Nephron progenitor cell (in vitro differentiated cells): ENCODE measurements around the gene PIM3.

Experiments
- DNase-seq: peaks from one replicate; pipeline ENCODE4 v3.0.0; 2021
- H3K27ac Mint-ChIP-seq: 2 replicates; pipeline ENCODE4 v1.8.0; 2021; ENCODE audit warnings: mild to moderate bottlenecking, moderate library complexity, mixed read lengths
- H3K27me3 Mint-ChIP-seq: 2 replicates; pipeline ENCODE4 v1.8.0; 2021; ENCODE audit warnings: mild to moderate bottlenecking, low read depth, mixed read lengths; ENCODE audit not compliant: poor library complexity
- H3K36me3 Mint-ChIP-seq: 2 replicates; pipeline ENCODE4 v1.8.0; 2021; ENCODE audit warnings: low read depth, mixed read lengths
- H3K4me1 Mint-ChIP-seq: 2 replicates; pipeline ENCODE4 v1.8.0; 2021; ENCODE audit warnings: mixed read lengths
- H3K4me3 Mint-ChIP-seq: 2 replicates; pipeline ENCODE4 v1.8.0; 2021; ENCODE audit warnings: mild to moderate bottlenecking, moderate library complexity, mixed read lengths
- H3K9me3 Mint-ChIP-seq: 2 replicates; pipeline ENCODE4 v1.8.0; 2021; ENCODE audit warnings: mild to moderate bottlenecking, moderate library complexity, mixed read lengths
- CTCF ChIP-seq: fragments of 200-600 bp; sonication (generic); IDR thresholded peaks from 2 replicates; pipeline ENCODE4 v1.5.0; 2021; ENCODE audit warnings: antibody characterized with exemption

Gene PIM3

GRCh38 chr22:49915610-49916009 lies 45.0 kb upstream of the PIM3 start:
- no peak for TF ChIP-seq CTCF
- Mint-ChIP-seq H3K27ac (no peak overlapping the region), H3K27me3 (no peaks in the 10 kb centered on the region), H3K36me3 (peaks cover 4% of the 10 kb centered on the region), H3K9me3 (no peaks in the 10 kb centered on the region), H3K4me1 (peaks cover 13% of the 10 kb centered on the region), H3K4me3 (no peak overlapping the region)
- peak; percentile 44 for DNase-seq

GRCh38 chr22:49916831-49917230 lies 43.7 kb upstream of the PIM3 start:
- Mint-ChIP-seq H3K4me1 (peaks cover 13% of the 10 kb centered on the region), H3K27ac (no peak overlapping the region), H3K36me3 (peaks cover 4% of the 10 kb centered on the region), H3K9me3 (no peaks in the 10 kb centered on the region), H3K27me3 (no peaks in the 10 kb centered on the region), H3K4me3 (peak overlapping the region; percentile 88)
- TF ChIP-seq CTCF, result no peak
- DNase-seq, result no peak

GRCh38 chr22:49917974-49918910 lies 42.3 kb upstream of the PIM3 start, which contains the start of the genes ALG12 and CRELD2:
ALG12 (minus strand) TSS chr22:49918438; CDS start chr22:49913765, 4,673 bp downstream.
CRELD2 (plus strand) TSS chr22:49918634; CDS start chr22:49918770, 136 bp downstream.
- H3K27me3 Mint-ChIP-seq, result no peaks in the 10 kb centered on the region
- peaks cover 15% of the 10 kb centered on the region for H3K4me1 Mint-ChIP-seq
- H3K9me3 Mint-ChIP-seq, result no peaks in the 10 kb centered on the region
- TF ChIP-seq CTCF, result no peak
- H3K27ac Mint-ChIP-seq, result no peak within 1 kb of the TSS
- no peaks in the 10 kb centered on the region for H3K36me3 Mint-ChIP-seq
- peak within 1 kb of the TSS; percentile 88 for H3K4me3 Mint-ChIP-seq
- DNase-seq, result peak; percentile 98

GRCh38 chr22:49918911-49919881 lies 41.4 kb upstream of the PIM3 start:
- H3K27ac Mint-ChIP-seq, result no peak overlapping the region
- no peaks in the 10 kb centered on the region for H3K36me3 Mint-ChIP-seq
- peaks cover 25% of the 10 kb centered on the region for H3K4me1 Mint-ChIP-seq
- H3K27me3 Mint-ChIP-seq, result no peaks in the 10 kb centered on the region
- H3K4me3 Mint-ChIP-seq, result peak overlapping the region; percentile 76
- no peaks in the 10 kb centered on the region for H3K9me3 Mint-ChIP-seq
- TF ChIP-seq CTCF, result no peak
- DNase-seq, result no peak

GRCh38 chr22:49920859-49921258 lies 39.7 kb upstream of the PIM3 start:
- Mint-ChIP-seq H3K36me3 (peaks cover 5% of the 10 kb centered on the region), H3K4me1 (peaks cover 32% of the 10 kb centered on the region), H3K9me3 (no peaks in the 10 kb centered on the region), H3K27me3 (no peaks in the 10 kb centered on the region), H3K4me3 (no peak overlapping the region), H3K27ac (no peak overlapping the region)
- TF ChIP-seq CTCF, result no peak
- DNase-seq, result no peak
